ENCODE measurements around the gene BOC. TPM values are rescaled to one million over a fixed set of nuclear protein-coding genes. Genes with fewer than 3 reads are reported as not detected.

BOC gene
- total and polyA plus RNA-seq, 2 of the 4 experiments (the other 2 are of a cell fraction), result 6.8 to 15.2 TPM

- no peak overlapping the region for H4K5ac ChIP-seq (ENCODE audit: low read depth, low read length)
- intact Hi-C loops (cut with micrococcal nuclease), result no loop called here
- no peak overlapping the region for H2BK15ac ChIP-seq (ENCODE audit: low read depth, low read length)
- no peak overlapping the region for H3K27ac ChIP-seq (ENCODE audit: insufficient read depth, low read length)
- no TSS peak for BruUV-seq (replicated peaks)
- H2AFZ ChIP-seq (replicated peaks; ENCODE audit: low read length, poor library complexity), result no peak overlapping the region
- TF ChIP-seq POLR2A (IDR thresholded peaks at IDR 0.05; ENCODE audit: low read depth, low read length) (no peak), RAD21 (IDR thresholded peaks at IDR 0.05; ENCODE audit: low read length) (no peak), FOS (IDR thresholded peaks at IDR 0.05; ENCODE audit: low read depth, low read length) (no peak), BHLHE40 (IDR thresholded peaks at IDR 0.05; ENCODE audit: low read depth, low read length) (no peak)
- H3K56ac ChIP-seq (ENCODE audit: extremely low read depth, insufficient read depth, low read length), result no peak overlapping the region
- no peak overlapping the region for H2BK20ac ChIP-seq (ENCODE audit: low read depth, low read length)
- dilution Hi-C loops (cut with HindIII; ENCODE audit: low sequenced_read_pairs, unreplicated experiment), result no loop called here
- no peak overlapping the region for H3K18ac ChIP-seq (ENCODE audit: low read depth, low read length)
- H3K14ac ChIP-seq (replicated peaks; ENCODE audit: low read depth, low read length), result no peak overlapping the region
- H3K4ac ChIP-seq (ENCODE audit: low read depth, low read length), result no peak overlapping the region
- H4K8ac ChIP-seq (ENCODE audit: low read depth in 2 of 2, low read length in 2 of 2), result no peak overlapping the region
- no peak overlapping the region for H4K91ac ChIP-seq (ENCODE audit: insufficient read depth, low read depth, low read length)
- no peak overlapping the region for H3K4me3 ChIP-seq (ENCODE audit: insufficient read depth, low read depth, low read length)
- no peaks in the 10 kb centered on the region for H3K27me3 ChIP-seq (ENCODE audit: control insufficient read depth, insufficient read depth, low read length)
- H3K36me3 ChIP-seq (ENCODE audit: control insufficient read depth, insufficient read depth, low read length), result no peaks in the 10 kb centered on the region
- DNase-seq (no peak), ATAC-seq (ENCODE audit: low read depth) (no peak)
- H3K9me3 ChIP-seq (ENCODE audit: control insufficient read depth, insufficient read depth, low read length), result no peaks in the 10 kb centered on the region
- no peak overlapping the region for H3K23ac ChIP-seq (ENCODE audit: low read depth, low read length)
- ChIA-PET POLR2A (ENCODE audit: unreplicated experiment) (no interaction called here), CTCF (no interaction called here)
- no peaks in the 10 kb centered on the region for H4K20me1 ChIP-seq (ENCODE audit: insufficient read depth, low read length)
- in situ Hi-C loops (cut with MboI; ENCODE audit: low sequenced_read_pairs), result no loop called here
- H3K4me1 ChIP-seq (ENCODE audit: control insufficient read depth, insufficient read depth, low read length), result no peaks in the 10 kb centered on the region
- H3K4me2 ChIP-seq (ENCODE audit: low read depth, low read length), result no peak overlapping the region
- H3K9ac ChIP-seq (ENCODE audit: low read depth, low read length), result no peak overlapping the region
- H2BK120ac ChIP-seq (ENCODE audit: low read depth, low read length), result no peak overlapping the region
- no CpG with 5 or more reads among the region's 3 CpGs for WGBS, 2 experiments (ENCODE audit: extremely low coverage in 2 of 2, insufficient read length in 1 of 2)
- H2AK5ac ChIP-seq (ENCODE audit: low read depth, low read length), result no peak overlapping the region
- H2BK5ac ChIP-seq (ENCODE audit: low read depth, low read length, poor library complexity, severe bottlenecking), result no peak overlapping the region
- no peaks in the 10 kb centered on the region for H3K79me1 ChIP-seq (ENCODE audit: low read depth in 1 of 2, low read length in 2 of 2)
- no peak overlapping the region for H2AK9ac ChIP-seq (replicated peaks; ENCODE audit: low read depth, low read length, poor library complexity)
- H3K9me1 ChIP-seq (ENCODE audit: insufficient read depth, low read length), result no peaks in the 10 kb centered on the region
Observed at GRCh38 chr3:113312416-113312815, 101.1 kb downstream of the BOC start.
